Measurements from ENCODE around the gene SERF2. TPM values are rescaled to one million over a fixed set of nuclear protein-coding genes. Genes with fewer than 3 reads are reported as not detected.

Gene SERF2
- 448 and 573 TPM in 2 replicates for total RNA-seq

DNA sequence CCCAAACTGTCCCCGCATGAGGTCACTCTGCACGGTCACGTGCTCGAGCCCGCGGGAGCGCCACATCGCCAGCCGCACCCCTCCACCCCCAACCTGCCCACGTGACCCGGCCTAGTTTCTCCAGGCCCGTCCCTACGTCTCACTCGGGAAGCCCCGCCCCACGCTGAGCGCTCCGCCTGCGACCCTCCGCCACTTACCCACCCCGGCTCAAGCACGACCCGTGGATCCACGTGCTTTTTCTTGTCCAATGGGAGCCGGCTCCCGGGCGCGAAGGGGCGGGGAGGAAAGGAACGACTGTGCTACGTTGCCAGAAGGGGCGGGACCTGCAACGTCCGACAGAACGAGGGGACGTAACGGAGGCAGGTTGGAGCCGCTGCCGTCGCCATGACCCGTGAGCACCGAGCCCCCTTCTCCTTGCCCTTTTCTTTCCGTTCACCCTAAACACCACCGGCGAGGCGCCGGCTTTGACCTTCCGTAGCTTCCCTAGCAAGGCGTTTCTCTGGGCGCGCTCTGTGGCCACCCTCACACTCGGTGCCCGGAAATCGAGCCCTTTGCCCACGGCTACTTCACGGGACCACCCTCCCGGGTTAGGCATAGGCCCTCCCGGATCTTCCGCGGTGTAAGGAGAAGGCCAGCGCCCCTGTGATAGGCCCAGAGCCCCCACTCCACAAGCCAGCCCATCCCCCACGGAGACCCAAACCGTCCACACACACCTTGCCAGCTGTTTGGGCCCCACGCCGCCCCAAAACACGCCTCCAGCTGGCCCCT, at the start of gene SERF2:
SERF2 (plus strand) TSS at position 328 of the 768 bp plus-strand sequence; CDS start at position 385, 57 bp downstream.

DNA sequence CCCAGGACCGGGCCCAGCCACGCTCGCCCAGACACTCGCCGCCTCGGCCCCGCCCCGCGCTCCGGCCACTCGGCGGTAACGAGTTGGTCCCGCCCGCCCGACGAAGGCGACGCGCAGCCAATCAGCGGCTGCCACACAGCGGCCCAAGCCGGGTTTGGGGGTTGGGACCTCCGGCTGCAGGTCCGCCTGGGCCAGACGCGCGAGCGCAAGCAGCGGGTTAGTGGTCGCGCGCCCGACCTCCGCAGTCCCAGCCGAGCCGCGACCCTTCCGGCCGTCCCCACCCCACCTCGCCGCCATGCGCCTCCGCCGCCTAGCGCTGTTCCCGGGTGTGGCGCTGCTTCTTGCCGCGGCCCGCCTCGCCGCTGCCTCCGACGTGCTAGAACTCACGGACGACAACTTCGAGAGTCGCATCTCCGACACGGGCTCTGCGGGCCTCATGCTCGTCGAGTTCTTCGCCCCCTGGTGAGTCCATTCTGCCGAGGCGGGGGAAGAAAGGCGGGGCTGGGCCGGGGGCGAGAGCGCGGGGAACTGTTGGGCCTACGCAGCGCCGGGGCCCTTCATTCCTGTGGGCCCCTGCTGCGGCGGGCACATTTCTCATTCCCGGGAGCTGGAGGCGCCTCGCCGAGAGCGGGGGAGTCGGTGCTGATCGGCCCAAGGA, 45.7 kb upstream of the SERF2 start, which contains the start of gene PDIA3:
PDIA3 (plus strand) TSS at position 194 of the 658 bp plus-strand sequence; CDS start at position 296, 102 bp downstream.

DNA sequence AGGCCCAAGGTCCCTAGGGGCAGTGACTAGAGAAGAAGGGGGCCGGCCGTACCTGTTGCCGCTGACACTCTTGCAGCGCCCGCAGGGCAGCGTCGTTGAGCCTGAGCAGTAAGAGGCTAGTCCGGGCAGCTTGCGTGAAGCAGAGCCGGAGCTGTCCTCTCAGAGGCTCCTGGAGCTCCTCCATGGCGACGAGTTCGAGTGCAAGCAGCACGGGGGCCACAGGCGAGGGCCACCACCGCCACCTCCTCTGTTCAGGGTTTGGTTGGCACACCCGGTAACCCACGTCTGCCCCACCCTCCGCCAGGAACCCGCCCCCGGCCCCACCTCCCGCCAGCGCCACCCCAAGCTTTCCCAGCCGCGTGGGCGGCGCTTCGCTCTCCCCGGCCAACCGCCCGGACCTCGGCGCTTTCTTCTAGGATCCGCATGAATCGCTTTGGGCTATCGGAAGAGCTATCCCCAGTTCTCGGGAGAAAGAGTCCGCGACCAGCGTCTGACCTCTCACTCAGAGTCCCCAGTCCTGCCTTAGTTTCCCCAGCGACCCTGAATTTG, 15.3 kb upstream of the SERF2 start, which contains the start of gene ELL3:
ELL3 (minus strand) TSS at position 249 of the 549 bp plus-strand sequence; CDS start at position 184, 65 bp downstream.

DNA sequence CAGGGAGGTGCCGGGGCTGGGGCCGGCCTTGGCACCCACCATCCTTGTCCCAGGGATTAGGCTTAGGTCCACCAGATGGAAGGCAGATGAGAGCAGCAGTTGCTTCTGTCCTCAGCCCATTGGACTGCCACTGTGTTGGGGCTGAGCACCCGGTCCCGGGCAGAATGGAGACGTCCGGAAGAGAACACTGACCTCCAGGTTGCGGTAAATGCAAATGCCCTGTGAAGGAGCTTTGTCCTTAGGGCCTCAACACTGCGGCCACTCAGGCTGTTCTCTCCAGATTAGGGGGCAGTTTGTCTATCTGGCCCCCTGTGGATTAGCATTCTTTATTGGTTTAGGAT, 7.8 kb downstream of the SERF2 start, which contains the start of gene SERINC4:
SERINC4 (minus strand) TSS at position 276 of the 341 bp plus-strand sequence; CDS start at position 42, 234 bp downstream.

DNA sequence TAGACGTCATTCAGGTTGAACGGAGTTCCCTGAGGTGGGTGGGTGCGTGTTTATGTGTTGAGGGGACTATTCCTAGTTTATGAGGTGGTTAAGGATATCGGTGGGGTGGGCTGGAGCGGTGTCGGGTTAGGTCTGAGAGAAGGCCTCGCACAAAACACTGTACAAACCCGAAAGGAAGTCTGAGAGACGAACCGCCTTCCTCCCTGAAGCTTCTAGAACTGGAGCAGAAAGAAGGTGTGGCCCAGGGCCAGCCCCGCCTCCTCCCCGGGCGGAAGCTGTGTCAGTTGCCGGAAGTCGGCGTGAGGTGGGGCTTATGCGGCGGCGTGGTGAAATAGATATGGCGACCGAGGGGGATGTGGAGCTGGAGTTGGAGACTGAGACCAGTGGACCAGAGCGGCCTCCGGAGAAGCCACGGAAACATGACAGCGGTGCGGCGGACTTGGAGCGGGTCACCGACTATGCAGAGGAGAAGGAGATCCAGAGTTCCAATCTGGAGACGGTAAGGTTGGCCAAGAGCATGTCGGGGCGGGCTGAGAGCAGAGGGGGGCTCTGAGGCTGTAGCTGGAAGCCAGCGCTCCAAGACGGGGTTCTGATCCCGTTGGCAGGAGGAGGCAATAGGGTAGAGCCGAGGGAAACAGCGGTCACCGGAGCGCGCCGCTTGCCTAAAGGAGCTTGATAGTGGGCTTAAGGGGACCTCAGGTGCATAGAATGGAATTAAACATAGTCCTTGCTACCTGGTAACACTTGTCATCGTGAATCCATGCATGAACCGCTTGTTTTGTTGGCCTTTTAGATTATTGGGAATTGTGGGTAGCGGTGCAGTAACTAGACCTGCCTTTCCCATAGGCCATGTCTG, 8.4 kb downstream of the SERF2 start, which contains the start of gene HYPK:
HYPK (plus strand) TSS at position 314 of the 856 bp plus-strand sequence; CDS start at position 338, 24 bp downstream.

DNA sequence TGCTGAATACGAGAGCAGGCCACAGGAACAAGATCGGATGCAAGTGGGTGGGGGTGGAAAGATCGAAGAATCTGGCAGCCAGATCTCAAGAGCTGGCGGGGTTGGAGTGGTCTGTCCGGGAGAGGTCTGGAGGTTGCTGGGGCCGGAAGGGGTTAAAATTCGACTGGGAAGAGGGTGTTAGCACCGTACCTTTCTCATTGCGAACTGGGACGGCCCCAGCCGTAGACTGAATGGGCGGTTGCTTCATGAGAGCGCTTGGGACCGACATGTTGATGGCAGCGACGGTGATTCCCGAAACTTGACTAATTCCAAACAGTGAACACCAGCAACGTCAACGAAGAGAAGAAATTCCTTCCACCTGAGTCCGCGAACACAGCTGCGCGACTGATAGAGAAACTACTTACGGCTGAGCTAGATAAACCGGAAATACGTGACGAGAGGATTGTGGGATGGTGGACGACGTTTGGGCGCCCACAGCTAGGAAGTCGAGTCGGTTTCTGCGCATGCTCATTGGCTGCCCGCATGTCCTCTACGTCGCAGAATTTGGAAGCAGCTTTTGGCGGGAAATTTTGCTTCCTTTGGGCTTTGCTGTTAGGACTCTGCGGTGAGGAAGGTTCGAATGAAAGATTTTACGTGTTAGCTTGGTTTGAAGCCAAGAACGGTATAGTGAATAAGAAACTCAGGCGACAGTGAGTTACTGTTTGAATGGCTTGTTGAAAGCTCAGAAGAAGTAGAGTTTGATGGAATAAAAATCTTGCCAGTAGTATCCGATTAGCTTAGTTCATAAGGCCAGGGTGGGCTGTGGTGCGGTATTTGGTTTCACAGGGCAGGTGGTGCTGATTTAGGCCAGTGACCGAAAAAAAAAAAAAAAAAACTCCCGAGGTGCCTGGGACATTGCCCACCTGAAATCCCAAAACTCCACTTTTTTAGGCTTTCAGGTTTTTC, 32.5 kb downstream of the SERF2 start, which contains the start of gene MFAP1:
MFAP1 (minus strand) TSS at position 389 of the 945 bp plus-strand sequence; CDS start at position 268, 121 bp downstream.

DNA sequence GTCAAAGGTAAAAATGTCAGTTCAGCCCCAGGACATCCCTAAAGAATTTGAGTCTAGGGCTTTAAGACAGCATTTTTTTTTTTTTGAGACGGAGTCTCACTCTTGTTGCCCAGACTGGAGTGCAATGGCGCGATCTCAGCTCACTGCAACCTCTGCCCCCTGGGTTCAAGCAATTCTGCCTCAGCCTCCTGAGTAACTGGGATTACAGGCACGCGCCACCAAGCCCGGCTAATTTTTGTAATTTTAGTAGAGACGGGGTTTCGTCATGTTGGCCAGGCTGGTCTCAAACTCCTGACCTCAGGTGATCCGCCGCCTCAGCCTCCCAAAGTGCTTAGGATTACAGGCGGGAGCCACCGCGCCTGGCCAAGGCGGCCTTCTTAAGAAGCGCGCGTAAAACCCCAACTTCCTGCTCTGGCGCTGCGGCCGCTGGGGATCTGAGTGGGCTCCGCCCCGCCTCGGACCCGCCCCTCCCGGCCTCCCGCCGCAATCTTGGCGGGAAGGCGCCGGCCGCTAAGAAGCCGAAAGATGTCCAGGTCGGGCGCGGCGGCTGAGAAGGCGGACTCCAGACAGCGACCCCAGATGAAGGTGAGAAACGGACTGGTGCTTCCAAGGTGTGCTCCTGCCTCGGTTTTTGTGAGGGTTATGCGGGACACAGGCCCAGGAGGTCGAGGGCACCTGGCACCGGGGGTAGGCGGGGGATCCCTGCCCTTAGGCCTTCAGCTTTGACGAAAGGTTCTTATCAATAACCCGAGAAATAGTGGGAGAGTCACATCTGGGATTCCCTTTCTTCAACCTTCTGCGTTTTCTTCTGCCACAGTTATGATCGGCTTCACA, 34.6 kb downstream of the SERF2 start, which contains the start of gene WDR76:
WDR76 (plus strand) TSS at position 495 of the 834 bp plus-strand sequence; CDS start at position 526, 31 bp downstream.

Other genes starting within 250 kb of the SERF2 start
- 8.7 and 14.7 TPM in 2 replicates for gene PPIP5K1, start 202.1 kb upstream of the SERF2 start, total RNA-seq
- gene CKMT1B, start 198.3 kb upstream of the SERF2 start, total RNA-seq = not detected in 2 replicates
- not detected in 2 replicates for gene STRC, start 173.5 kb upstream of the SERF2 start, total RNA-seq
- 0.37 and 0.43 TPM in 2 replicates for gene CATSPER2, start 143.5 kb upstream of the SERF2 start, total RNA-seq
- gene CKMT1A, start 98.5 kb upstream of the SERF2 start, total RNA-seq = 0.18 TPM in 1 of 2 replicates, not detected in the other
- gene PDIA3, start 45.9 kb upstream of the SERF2 start, total RNA-seq = 135 and 192 TPM in 2 replicates
- 3.9 and 6.8 TPM in 2 replicates for gene ELL3, start 15.4 kb upstream of the SERF2 start, total RNA-seq
- gene SERINC4, start 7.9 kb downstream of the SERF2 start, total RNA-seq = 0.09 TPM in 1 of 2 replicates, not detected in the other
- gene HYPK, start 8.3 kb downstream of the SERF2 start, total RNA-seq = 8.5 and 10.3 TPM in 2 replicates
- gene MFAP1, start 32.4 kb downstream of the SERF2 start, total RNA-seq = 24.9 and 31.7 TPM in 2 replicates
- gene WDR76, start 34.7 kb downstream of the SERF2 start, total RNA-seq = 2.7 and 2.8 TPM in 2 replicates

Data from smooth muscle cell of bladder (primary cell).